Endodermal cell (in vitro differentiated cells): ENCODE data around the gene LPP. TPM values are rescaled to one million over a fixed set of nuclear protein-coding genes. Genes with fewer than 3 reads are reported as not detected.

Experiments used
- DNase-seq: peaks from one replicate; pipeline ENCODE4 v3.0.0-alpha.2; 2017
- H3K27ac ChIP-seq: 2 replicates; pipeline ENCODE4 v1.5.1; 2013; ENCODE audit warnings: mild to moderate bottlenecking, low read depth, low read length, moderate library complexity
- H3K27me3 ChIP-seq: 2 replicates; pipeline ENCODE4 v1.6.1; 2013; ENCODE audit warnings: mild to moderate bottlenecking, low read length, moderate library complexity; ENCODE audit not compliant: insufficient read depth, control insufficient read depth, poor library complexity, severe bottlenecking
- H3K36me3 ChIP-seq: 2 replicates; pipeline ENCODE4 v1.7.0; 2013; ENCODE audit warnings: mild to moderate bottlenecking, low read length, moderate library complexity; ENCODE audit not compliant: control insufficient read depth, insufficient read depth
- H3K4me1 ChIP-seq: one replicate; pipeline ENCODE4 v1.7.0; 2013; ENCODE audit warnings: low read length; ENCODE audit not compliant: control insufficient read depth, insufficient read depth
- H3K4me3 ChIP-seq: 2 replicates; pipeline ENCODE4 v1.5.1; 2013; ENCODE audit warnings: mild to moderate bottlenecking, low read length, moderate library complexity
- H3K9ac ChIP-seq: 2 replicates; pipeline ENCODE4 v1.6.1; 2013; ENCODE audit warnings: mild to moderate bottlenecking, low read length, moderate library complexity; ENCODE audit not compliant: poor library complexity, severe bottlenecking; ENCODE audit errors: extremely low read depth
- H3K9me3 ChIP-seq: 2 replicates; pipeline ENCODE4 v1.6.1; 2013; ENCODE audit warnings: mild to moderate bottlenecking, low read length, moderate library complexity; ENCODE audit not compliant: control insufficient read depth
- H3K27ac Mint-ChIP-seq: 2 replicates; pipeline ENCODE4 v1.8.0; 2020; ENCODE audit warnings: mixed read lengths
- H3K27me3 Mint-ChIP-seq: 2 replicates; pipeline ENCODE4 v1.8.0; 2021; ENCODE audit warnings: mild to moderate bottlenecking, mixed read lengths; ENCODE audit not compliant: insufficient read depth
- H3K36me3 Mint-ChIP-seq: 2 replicates; pipeline ENCODE4 v1.8.0; 2020; ENCODE audit warnings: low read depth, mixed read lengths
- H3K4me1 Mint-ChIP-seq: 2 replicates; pipeline ENCODE4 v1.8.0; 2020; ENCODE audit warnings: mixed read lengths
- H3K4me3 Mint-ChIP-seq: 2 replicates; pipeline ENCODE4 v1.8.0; 2020; ENCODE audit warnings: mild to moderate bottlenecking, moderate library complexity, mixed read lengths
- H3K9me3 Mint-ChIP-seq: 2 replicates; pipeline ENCODE4 v1.8.0; 2020; ENCODE audit warnings: mild to moderate bottlenecking, mixed read lengths
- CTCF ChIP-seq: fragments of 200-600 bp; sonication (generic); conservative IDR thresholded peaks from 2 replicates; pipeline ENCODE4 v1.5.0; 2021; ENCODE audit warnings: antibody characterized with exemption, mild to moderate bottlenecking
- WGBS, 2 experiments: methylation state at CpG; one replicate each; pipeline versions ENCODE4 v1.1.5 to v1.1.7; 2013; ENCODE audit warnings: missing lambda C conversion rate in 2 of 2, mixed read lengths in 1 of 2; ENCODE audit not compliant: insufficient coverage in 1 of 2, insufficient read length in 1 of 2; 5-methylcytosine and 5-hydroxymethylcytosine counted together
- total RNA-seq, 2 donors: library from RNA; stranded (reverse); fragmentation: NEBNext Ultra II Directional in 1 of 2; extraction: Animal tissue kit (Norgen Biotek cat#: 25700) in 1 of 2; gene quantifications; 2 replicates in 1 of 2; 3 replicates in 1 of 2; pipeline ENCODE4 v1.2.1, GENCODE V29; 2021

The LPP gene
- total RNA-seq, 2 donors from 2014 or later = 78.0 to 105 TPM

- 100% methylated on average over 1 of the region's 1 CpG; no CpG with 5 or more reads in 1 of the 2 experiments for WGBS, 2 experiments
- Mint-ChIP-seq H3K4me3 (no peak overlapping the region), H3K36me3 (no peaks in the 10 kb centered on the region), H3K27ac (no peak overlapping the region), H3K27me3 (no peaks in the 10 kb centered on the region), H3K9me3 (no peaks in the 10 kb centered on the region), H3K4me1 (peaks cover 10% of the 10 kb centered on the region)
- peaks cover 5% of the 10 kb centered on the region for H3K4me1 ChIP-seq
- no peaks in the 10 kb centered on the region for H3K9me3 ChIP-seq
- H3K9ac ChIP-seq = no peak overlapping the region
- no peak overlapping the region for H3K27ac ChIP-seq
- no peak for DNase-seq
- no peaks in the 10 kb centered on the region for H3K27me3 ChIP-seq
- no peak overlapping the region for H3K4me3 ChIP-seq
- H3K36me3 ChIP-seq = peaks cover 10% of the 10 kb centered on the region
- no peak for TF ChIP-seq CTCF
These were observed 199.5 kb downstream of the LPP start for GRCh38 chr3:188353426-188353825.

- no peak for DNase-seq
- Mint-ChIP-seq H3K4me1 (peaks cover 4% of the 10 kb centered on the region), H3K36me3 (no peaks in the 10 kb centered on the region), H3K4me3 (no peak overlapping the region), H3K9me3 (no peaks in the 10 kb centered on the region), H3K27ac (no peak overlapping the region), H3K27me3 (no peaks in the 10 kb centered on the region)
- Histone ChIP-seq H3K36me3 (peaks cover 22% of the 10 kb centered on the region), H3K27ac (no peak overlapping the region), H3K4me3 (no peak overlapping the region), H3K9ac (no peak overlapping the region), H3K27me3 (no peaks in the 10 kb centered on the region), H3K4me1 (no peaks in the 10 kb centered on the region), H3K9me3 (no peaks in the 10 kb centered on the region)
- WGBS, 2 experiments = 88 to 97% methylated on average over 10 of the region's 10 CpGs
- no peak for TF ChIP-seq CTCF
These were observed 205.0 kb downstream of the LPP start for GRCh38 chr3:188358787-188359493.

- no peak for TF ChIP-seq CTCF
- Histone ChIP-seq H3K27me3 (no peaks in the 10 kb centered on the region), H3K9ac (no peak overlapping the region), H3K4me1 (no peaks in the 10 kb centered on the region), H3K9me3 (no peaks in the 10 kb centered on the region), H3K36me3 (peaks cover 22% of the 10 kb centered on the region), H3K4me3 (no peak overlapping the region), H3K27ac (no peak overlapping the region)
- 95 to 97% methylated on average over 3 of the region's 3 CpGs for WGBS, 2 experiments
- no peaks in the 10 kb centered on the region for H3K9me3 Mint-ChIP-seq
- no peaks in the 10 kb centered on the region for H3K36me3 Mint-ChIP-seq
- H3K4me3 Mint-ChIP-seq = no peak overlapping the region
- H3K27me3 Mint-ChIP-seq = no peaks in the 10 kb centered on the region
- no peak overlapping the region for H3K27ac Mint-ChIP-seq
- no peak for DNase-seq
- H3K4me1 Mint-ChIP-seq = peaks cover 4% of the 10 kb centered on the region
These were observed 206.5 kb downstream of the LPP start for GRCh38 chr3:188360364-188360881.
